Measurements from ENCODE around the gene ZNF263.
"Not testable (repeated sequence)": the region's sequence is repeated elsewhere in the genome, so short reads cannot be mapped to it uniquely, and the experiment has no call there.

ZNF263 gene

GRCh38 chr16:3259836-3260235, 23.5 kb upstream of the ZNF263 start:
- peak overlapping the region; percentile 83 to 91 for H3K4me3 ChIP-seq (ENCODE audit: low read depth in 1 of 2, low read length in 1 of 2)
- peaks cover 88 to 89% of the 10 kb centered on the region in 2 experiments for H3K4me1 ChIP-seq (ENCODE audit: control insufficient read depth in 1 of 2, insufficient read depth in 1 of 2, low read depth in 1 of 2, low read length in 1 of 2)
- TF ChIP-seq, protein P1, sequence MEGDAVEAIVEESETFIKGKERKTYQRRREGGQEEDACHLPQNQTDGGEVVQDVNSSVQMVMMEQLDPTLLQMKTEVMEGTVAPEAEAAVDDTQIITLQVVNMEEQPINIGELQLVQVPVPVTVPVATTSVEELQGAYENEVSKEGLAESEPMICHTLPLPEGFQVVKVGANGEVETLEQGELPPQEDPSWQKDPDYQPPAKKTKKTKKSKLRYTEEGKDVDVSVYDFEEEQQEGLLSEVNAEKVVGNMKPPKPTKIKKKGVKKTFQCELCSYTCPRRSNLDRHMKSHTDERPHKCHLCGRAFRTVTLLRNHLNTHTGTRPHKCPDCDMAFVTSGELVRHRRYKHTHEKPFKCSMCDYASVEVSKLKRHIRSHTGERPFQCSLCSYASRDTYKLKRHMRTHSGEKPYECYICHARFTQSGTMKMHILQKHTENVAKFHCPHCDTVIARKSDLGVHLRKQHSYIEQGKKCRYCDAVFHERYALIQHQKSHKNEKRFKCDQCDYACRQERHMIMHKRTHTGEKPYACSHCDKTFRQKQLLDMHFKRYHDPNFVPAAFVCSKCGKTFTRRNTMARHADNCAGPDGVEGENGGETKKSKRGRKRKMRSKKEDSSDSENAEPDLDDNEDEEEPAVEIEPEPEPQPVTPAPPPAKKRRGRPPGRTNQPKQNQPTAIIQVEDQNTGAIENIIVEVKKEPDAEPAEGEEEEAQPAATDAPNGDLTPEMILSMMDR (IDR thresholded peaks at IDR 0.05), result no peak
- H3K27me3 ChIP-seq, result no peaks in the 10 kb centered on the region
- H3K36me3 ChIP-seq, result peaks cover 2% of the 10 kb centered on the region
- H3K9me3 ChIP-seq, result no peaks in the 10 kb centered on the region
- peak overlapping the region; percentile 97 for H3K27ac ChIP-seq

DNA sequence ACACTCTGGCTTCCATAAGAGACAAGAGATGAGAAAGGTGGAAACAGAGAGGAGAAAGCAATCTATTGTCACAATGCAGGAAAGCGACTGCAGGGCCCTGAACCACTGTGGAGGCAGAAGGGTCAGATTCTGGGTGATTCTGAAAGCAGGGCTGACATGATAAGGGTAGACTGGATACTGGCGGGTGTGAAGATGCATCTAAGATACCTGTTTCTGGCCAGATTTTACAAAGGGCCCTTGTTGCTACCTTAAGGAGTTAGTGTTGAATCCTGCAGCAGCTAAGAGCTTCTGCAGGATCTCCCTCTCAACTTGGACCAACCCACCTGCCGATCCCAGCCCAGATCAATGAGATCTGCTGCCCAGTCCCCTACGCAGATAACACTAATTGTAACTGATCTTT, 20.8 kb upstream of the ZNF263 start:
- H3K4me1 ChIP-seq (ENCODE audit: control insufficient read depth in 1 of 2, insufficient read depth in 1 of 2, low read depth in 1 of 2, low read length in 1 of 2), result peaks cover 89 to 93% of the 10 kb centered on the region in 2 experiments
- H3K27ac ChIP-seq, result peak overlapping the region; percentile 97
- H3K36me3 ChIP-seq, result peaks cover 22% of the 10 kb centered on the region
- TF ChIP-seq, protein P1 (IDR thresholded peaks at IDR 0.05), result no peak
- H3K27me3 ChIP-seq, result no peaks in the 10 kb centered on the region
- H3K4me3 ChIP-seq (ENCODE audit: low read depth in 1 of 2, low read length in 1 of 2), result peak overlapping the region; percentile 78 to 89
- no peaks in the 10 kb centered on the region for H3K9me3 ChIP-seq

DNA sequence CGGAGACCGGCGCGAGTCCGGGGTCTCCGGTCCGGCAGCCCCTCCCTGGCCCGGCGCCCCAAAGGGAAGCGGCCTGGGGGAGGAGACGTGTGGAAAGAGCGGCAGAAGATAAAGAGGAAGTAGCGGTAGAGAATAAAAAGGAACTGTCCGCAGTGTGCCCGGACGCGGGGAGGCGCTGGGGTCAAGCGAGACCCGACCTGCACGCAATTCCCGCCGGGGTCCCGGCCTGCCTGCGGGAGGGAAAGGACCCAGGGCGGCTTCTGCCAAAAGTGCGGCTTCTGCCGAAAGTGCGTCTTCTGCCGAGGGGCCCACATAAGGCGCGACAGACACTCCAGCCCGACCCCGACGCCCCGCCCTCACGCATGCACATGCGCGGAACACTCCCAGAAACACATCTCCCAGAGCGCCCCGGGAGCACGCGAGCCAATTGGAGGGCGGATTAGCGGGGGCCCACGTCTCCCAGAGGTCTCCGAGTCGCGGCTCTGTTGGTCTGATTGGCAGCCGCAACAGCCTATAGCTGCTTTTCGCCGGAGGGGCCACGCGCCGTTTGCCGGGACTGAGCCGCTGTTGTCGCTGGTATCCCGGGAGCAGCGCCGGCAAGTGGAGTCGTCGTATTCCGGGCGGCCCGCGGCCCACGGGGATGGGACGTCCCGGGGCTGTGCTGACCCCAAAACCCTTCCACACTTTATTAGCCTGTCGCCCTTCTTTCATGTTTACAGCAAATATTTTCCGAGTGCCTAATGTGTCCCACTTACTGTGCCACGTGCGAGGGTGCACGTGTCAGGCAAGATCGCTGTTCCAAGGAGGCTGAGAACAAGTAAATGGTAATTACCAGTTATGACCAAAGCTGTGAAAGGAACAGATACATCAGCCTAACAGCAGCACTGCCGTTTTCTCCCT, 18.9 kb upstream of the ZNF263 start:
- TF ChIP-seq, protein P1 (IDR thresholded peaks at IDR 0.05), result peak; percentile 73
- Histone ChIP-seq H3K9me3 (no peaks in the 10 kb centered on the region), H3K4me1 (ENCODE audit: control insufficient read depth in 1 of 2, insufficient read depth in 1 of 2, low read depth in 1 of 2, low read length in 1 of 2) (peaks cover 79 to 87% of the 10 kb centered on the region in 2 experiments), H3K4me3 (ENCODE audit: low read depth in 1 of 2, low read length in 1 of 2) (peak overlapping the region; percentile 78 to 89), H3K36me3 (peaks cover 41% of the 10 kb centered on the region), H3K27ac (peak overlapping the region; percentile 97), H3K27me3 (no peaks in the 10 kb centered on the region)

GRCh38 chr16:3266873-3267537, 16.3 kb upstream of the ZNF263 start:
- H3K27ac ChIP-seq, result peak overlapping the region; percentile 97
- peak overlapping the region; percentile 5 to 89 for H3K4me3 ChIP-seq (ENCODE audit: low read depth in 1 of 2, low read length in 1 of 2)
- no peaks in the 10 kb centered on the region for H3K9me3 ChIP-seq
- no peaks in the 10 kb centered on the region for H3K27me3 ChIP-seq
- H3K36me3 ChIP-seq, result peaks cover 42% of the 10 kb centered on the region
- peaks cover 53 to 61% of the 10 kb centered on the region in 2 experiments for H3K4me1 ChIP-seq (ENCODE audit: control insufficient read depth in 1 of 2, insufficient read depth in 1 of 2, low read depth in 1 of 2, low read length in 1 of 2)
- TF ChIP-seq, protein P1 (IDR thresholded peaks at IDR 0.05), result peak; percentile 85

- Histone ChIP-seq H3K9me3 (no peaks in the 10 kb centered on the region), H3K4me3 (ENCODE audit: low read depth in 1 of 2, low read length in 1 of 2) (no peak overlapping the region), H3K36me3 (peaks cover 42% of the 10 kb centered on the region), H3K4me1 (ENCODE audit: control insufficient read depth in 1 of 2, insufficient read depth in 1 of 2, low read depth in 1 of 2, low read length in 1 of 2) (peaks cover 40 to 48% of the 10 kb centered on the region in 2 experiments), H3K27me3 (no peaks in the 10 kb centered on the region), H3K27ac (peak overlapping the region; percentile 63)
- TF ChIP-seq, protein P1 (IDR thresholded peaks at IDR 0.05), result no peak
These were observed 15.0 kb upstream of the ZNF263 start for GRCh38 chr16:3268294-3268693.

DNA sequence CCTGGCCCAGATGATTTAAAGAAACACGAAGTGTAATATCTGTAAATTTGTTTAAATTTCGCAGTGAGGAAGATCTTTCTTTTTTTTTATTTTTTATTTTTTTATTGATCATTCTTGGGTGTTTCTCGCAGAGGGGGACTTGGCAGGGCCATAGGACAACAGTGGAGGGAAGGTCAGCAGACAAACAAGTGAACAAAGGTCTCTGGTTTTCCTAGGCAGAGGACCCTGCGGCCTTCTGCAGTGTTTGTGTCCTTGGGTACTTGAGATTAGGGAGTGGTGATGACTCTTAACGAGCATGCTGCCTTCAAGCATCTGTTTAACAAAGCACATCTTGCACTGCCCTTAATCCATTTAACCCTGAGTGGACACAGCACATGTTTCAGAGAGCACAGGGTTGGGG, 12.6 kb upstream of the ZNF263 start:
- H3K9me3 ChIP-seq; H3K4me3 ChIP-seq (ENCODE audit: low read depth in 1 of 2, low read length in 1 of 2); H3K27ac ChIP-seq; H3K27me3 ChIP-seq: not testable (repeated sequence)
- peaks cover 27 to 31% of the 10 kb centered on the region in 2 experiments for H3K4me1 ChIP-seq (ENCODE audit: control insufficient read depth in 1 of 2, insufficient read depth in 1 of 2, low read depth in 1 of 2, low read length in 1 of 2)
- peaks cover 50% of the 10 kb centered on the region for H3K36me3 ChIP-seq

DNA sequence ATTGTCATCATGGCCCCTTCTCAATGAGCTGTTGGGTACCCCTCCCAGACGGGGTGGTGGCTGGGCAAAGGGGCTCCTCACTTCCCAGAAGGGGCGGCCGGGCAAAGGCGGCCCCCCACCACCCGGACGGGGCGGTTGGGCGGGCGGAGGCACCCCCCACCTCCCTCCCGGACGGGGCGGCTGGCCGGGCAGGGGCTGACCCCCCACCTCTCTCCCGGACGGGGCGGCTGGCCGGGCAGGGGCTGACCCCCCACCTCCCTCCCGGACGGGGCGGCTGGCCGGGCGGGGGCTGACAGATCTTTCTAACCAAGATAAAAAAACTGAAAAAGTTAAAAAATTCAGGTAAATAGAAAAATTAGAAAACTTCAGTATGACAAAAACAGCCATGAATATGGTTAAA, 12.0 kb upstream of the ZNF263 start:
- H3K36me3 ChIP-seq, result peaks cover 46% of the 10 kb centered on the region
- H3K27ac ChIP-seq; H3K4me3 ChIP-seq (ENCODE audit: low read depth in 1 of 2, low read length in 1 of 2); H3K9me3 ChIP-seq; H3K27me3 ChIP-seq: not testable (repeated sequence)
- peaks cover 21 to 25% of the 10 kb centered on the region in 2 experiments for H3K4me1 ChIP-seq (ENCODE audit: control insufficient read depth in 1 of 2, insufficient read depth in 1 of 2, low read depth in 1 of 2, low read length in 1 of 2)

Data from neutrophil (primary cell).